Measurements from ENCODE around the gene OGFR. TPM values are rescaled to one million over a fixed set of nuclear protein-coding genes. Genes with fewer than 3 reads are reported as not detected.

OGFR gene
- polyA plus RNA-seq, 3 donors = 27.3 to 41.6 (median 32.9) TPM

GRCh38 chr20:62794007-62794724 lies 10.5 kb upstream of the OGFR start:
- no peak overlapping the region for H3K27ac ChIP-seq (ENCODE audit: low read depth, low read length)

GRCh38 chr20:62795023-62795761 lies 9.4 kb upstream of the OGFR start:
- H3K27ac ChIP-seq (ENCODE audit: low read depth, low read length) = no peak overlapping the region

More at GRCh38 chr20:62794007-62794724, 10.5 kb upstream of the OGFR start:
- 1 to 2% (median 1%) methylated on average over 52 to 69 of the region's 69 CpGs for WGBS, 3 donors

GRCh38 chr20:62796699-62797491 lies 7.7 kb upstream of the OGFR start:
- 23 to 48% (median 30%) methylated on average over 19 to 47 of the region's 53 CpGs for WGBS, 3 donors
- H3K27ac ChIP-seq (ENCODE audit: low read depth, low read length) = no peak overlapping the region

More at GRCh38 chr20:62795023-62795761, 9.4 kb upstream of the OGFR start:
- WGBS, 3 donors = 1% methylated on average over 68 of the region's 68 CpGs

- H3K27ac ChIP-seq (ENCODE audit: low read depth, low read length) = no peak overlapping the region
- 81 to 89% (median 86%) methylated on average over 26 of the region's 26 CpGs for WGBS, 3 donors
These were observed 6.7 kb upstream of the OGFR start for GRCh38 chr20:62797671-62798532.

- WGBS, 3 donors = 89 to 92% (median 92%) methylated on average over 8 of the region's 8 CpGs
These were observed 5.6 kb upstream of the OGFR start for GRCh38 chr20:62799036-62799435.

GRCh38 chr20:62799459-62799858 lies 5.2 kb upstream of the OGFR start:
- H3K27ac ChIP-seq (ENCODE audit: low read depth, low read length) = no peak overlapping the region
- 95 to 98% (median 96%) methylated on average over 19 of the region's 19 CpGs for WGBS, 3 donors

More at GRCh38 chr20:62799036-62799435, 5.6 kb upstream of the OGFR start:
- no peak overlapping the region for H3K27ac ChIP-seq (ENCODE audit: low read depth, low read length)

GRCh38 chr20:62799873-62800272 lies 4.8 kb upstream of the OGFR start:
- WGBS, 3 donors = 89 to 93% (median 90%) methylated on average over 10 of the region's 10 CpGs

GRCh38 chr20:62800314-62801259 lies 4.0 kb upstream of the OGFR start:
- 89 to 91% (median 90%) methylated on average over 26 of the region's 26 CpGs for WGBS, 3 donors
- H3K27ac ChIP-seq (ENCODE audit: low read depth, low read length) = no peak overlapping the region

More at GRCh38 chr20:62799873-62800272, 4.8 kb upstream of the OGFR start:
- H3K27ac ChIP-seq (ENCODE audit: low read depth, low read length) = no peak overlapping the region

- no peak overlapping the region for H3K27ac ChIP-seq (ENCODE audit: low read depth, low read length)
- WGBS, 3 donors = 80 to 90% (median 87%) methylated on average over 15 of the region's 15 CpGs
These were observed 3.2 kb upstream of the OGFR start for GRCh38 chr20:62801284-62802010.

GRCh38 chr20:62802026-62802712 lies 2.5 kb upstream of the OGFR start:
- WGBS, 3 donors = 83 to 89% (median 86%) methylated on average over 22 of the region's 22 CpGs

GRCh38 chr20:62804021-62804626 lies 511 bp upstream of the OGFR start:
- no peak overlapping the region for H3K27ac ChIP-seq (ENCODE audit: low read depth, low read length)
- 19 to 29% (median 20%) methylated on average over 19 to 25 of the region's 25 CpGs for WGBS, 3 donors

More at GRCh38 chr20:62802026-62802712, 2.5 kb upstream of the OGFR start:
- H3K27ac ChIP-seq (ENCODE audit: low read depth, low read length) = no peak overlapping the region

GRCh38 chr20:62805155-62805710 lies 598 bp downstream of the OGFR start:
- 0% methylated on average over 28 to 58 of the region's 58 CpGs for WGBS, 3 donors
- H3K27ac ChIP-seq (ENCODE audit: low read depth, low read length) = no peak overlapping the region

- WGBS, 3 donors = 13 to 40% (median 14%) methylated on average over 25 of the region's 25 CpGs
- H3K27ac ChIP-seq (ENCODE audit: low read depth, low read length) = no peak overlapping the region
These were observed 1.2 kb downstream of the OGFR start for GRCh38 chr20:62805711-62806382.

GRCh38 chr20:62806383-62807050 lies 1.9 kb downstream of the OGFR start:
- WGBS, 3 donors = 61 to 82% (median 78%) methylated on average over 11 of the region's 11 CpGs
- H3K27ac ChIP-seq (ENCODE audit: low read depth, low read length) = no peak overlapping the region
